Stimulated activated CD4-positive, alpha-beta T cell treated with anti-CD3 and anti-CD28 coated beads, TNF-alpha, amount 100 ng/mL, for 4 hours (primary cell): ENCODE measurements around the gene GRIN1.
A peak's percentile ranks its signal among the peaks of the same experiment; 100 is the strongest.

Source experiments
- DNase-seq, 3 experiments: peaks; one replicate each; pipeline ENCODE4 v3.0.0-alpha.2; 2020; ENCODE audit warnings: low read depth in 3 of 3

The GRIN1 gene

DNA sequence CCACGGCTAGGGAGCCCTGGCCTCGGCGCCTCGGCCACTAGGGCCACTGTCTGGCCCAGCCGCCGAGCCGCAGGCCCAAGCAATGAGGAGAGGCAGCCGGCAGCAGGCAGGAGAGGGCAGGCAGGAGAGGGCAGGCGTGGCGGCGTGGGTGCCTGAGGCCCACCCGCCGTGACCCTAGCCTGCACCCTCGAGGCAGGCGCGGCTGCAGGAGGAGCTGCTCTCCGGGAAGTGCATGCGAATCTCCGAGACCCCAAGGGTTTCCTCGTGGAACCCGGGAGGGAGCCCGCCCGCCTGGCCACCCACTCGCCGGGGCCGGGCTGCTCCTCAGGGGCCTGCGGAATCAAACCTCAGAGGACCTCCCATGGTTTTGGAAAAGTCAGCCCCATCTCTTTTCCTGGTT lies 9.3 kb downstream of the GRIN1 start:
- DNase-seq = no peak

- no peak for DNase-seq
These were observed 9.7 kb downstream of the GRIN1 start for GRCh38 chr9:137148661-137149060.

DNA sequence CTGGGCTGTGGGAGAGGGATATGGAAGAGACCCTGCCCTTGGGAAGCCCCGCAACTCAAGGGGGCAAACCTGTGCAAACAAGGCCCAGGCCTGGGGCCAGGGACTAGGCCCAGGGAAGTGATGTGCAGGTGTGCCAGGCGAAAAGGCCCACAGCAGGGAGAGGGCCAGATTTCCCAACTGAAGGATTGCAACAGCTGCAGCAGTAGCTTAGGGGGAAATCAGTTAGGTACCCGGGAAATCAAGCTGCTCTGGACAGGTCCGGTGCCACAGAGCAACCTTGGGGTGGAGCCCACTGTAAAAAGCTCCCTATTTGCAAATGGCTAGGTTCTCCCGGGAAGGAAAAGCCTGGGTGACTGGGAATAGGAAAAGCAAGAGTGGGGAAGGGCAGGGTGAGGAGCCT lies 10.4 kb downstream of the GRIN1 start:
- no peak for DNase-seq

- DNase-seq = no peak
These were observed 11.1 kb downstream of the GRIN1 start for GRCh38 chr9:137149942-137150616.

DNA sequence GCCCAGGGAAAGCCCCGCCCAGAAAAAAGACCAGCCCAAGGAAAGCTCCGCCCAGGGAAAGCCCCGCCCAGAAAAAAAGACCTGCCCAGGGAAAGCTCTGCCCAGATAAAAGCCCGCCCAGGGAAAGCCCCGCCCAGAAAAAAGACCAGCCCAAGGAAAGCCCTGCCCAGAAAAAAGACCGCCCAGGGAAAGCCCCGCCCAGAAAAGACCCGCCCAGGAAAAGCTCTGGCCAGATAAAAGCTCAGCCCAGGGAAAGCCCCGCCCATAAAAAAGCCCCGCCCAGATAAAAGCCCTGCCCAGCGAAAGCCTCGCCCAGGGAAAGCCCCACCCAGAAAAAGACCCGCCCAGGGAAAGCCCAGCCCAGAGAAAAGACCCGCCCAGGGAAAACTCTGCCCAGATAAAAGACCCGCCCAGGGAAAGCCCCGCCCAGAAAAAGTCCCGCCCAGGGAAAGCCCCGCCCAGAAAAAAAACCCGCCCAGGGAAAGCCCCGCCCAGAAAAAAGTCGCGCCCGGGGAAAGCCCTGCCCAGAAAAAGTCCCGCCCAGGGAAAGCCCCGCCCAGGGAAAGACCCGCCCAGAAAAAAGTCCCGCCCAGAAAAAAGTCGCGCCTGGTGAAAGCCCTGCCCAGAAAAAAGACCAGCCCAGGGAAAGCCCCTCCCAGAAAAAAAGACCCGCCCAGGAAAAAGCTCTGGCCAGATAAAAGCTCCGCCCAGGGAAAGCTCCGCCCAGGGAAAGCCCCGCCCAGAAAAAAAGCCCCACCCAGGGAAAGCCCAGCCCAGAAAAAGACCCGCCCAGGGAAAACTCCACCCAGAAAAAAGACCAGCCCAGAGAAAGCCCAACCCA lies 11.9 kb downstream of the GRIN1 start:
- DNase-seq = no peak

DNA sequence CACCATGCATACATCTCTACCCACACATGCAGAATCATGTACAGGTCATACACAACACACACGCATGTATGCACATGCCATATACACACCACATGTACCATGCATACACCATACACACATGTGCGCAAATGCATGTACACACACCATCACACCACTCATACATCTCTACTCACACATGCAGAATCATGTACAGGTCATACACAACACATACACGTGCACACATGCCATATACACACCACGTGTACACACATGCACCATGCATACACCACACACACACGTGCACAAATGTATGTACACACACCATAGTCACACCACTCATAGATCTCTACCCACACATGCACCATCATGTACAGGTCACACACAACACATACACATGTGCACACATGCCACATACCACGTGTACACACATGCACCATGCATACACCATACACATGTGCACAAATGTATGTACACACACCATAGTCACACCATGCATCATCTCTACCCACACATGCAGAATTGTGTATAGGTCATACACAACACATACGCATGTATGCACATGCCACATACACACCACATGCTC lies 14.0 kb downstream of the GRIN1 start:
- no peak for DNase-seq

DNA sequence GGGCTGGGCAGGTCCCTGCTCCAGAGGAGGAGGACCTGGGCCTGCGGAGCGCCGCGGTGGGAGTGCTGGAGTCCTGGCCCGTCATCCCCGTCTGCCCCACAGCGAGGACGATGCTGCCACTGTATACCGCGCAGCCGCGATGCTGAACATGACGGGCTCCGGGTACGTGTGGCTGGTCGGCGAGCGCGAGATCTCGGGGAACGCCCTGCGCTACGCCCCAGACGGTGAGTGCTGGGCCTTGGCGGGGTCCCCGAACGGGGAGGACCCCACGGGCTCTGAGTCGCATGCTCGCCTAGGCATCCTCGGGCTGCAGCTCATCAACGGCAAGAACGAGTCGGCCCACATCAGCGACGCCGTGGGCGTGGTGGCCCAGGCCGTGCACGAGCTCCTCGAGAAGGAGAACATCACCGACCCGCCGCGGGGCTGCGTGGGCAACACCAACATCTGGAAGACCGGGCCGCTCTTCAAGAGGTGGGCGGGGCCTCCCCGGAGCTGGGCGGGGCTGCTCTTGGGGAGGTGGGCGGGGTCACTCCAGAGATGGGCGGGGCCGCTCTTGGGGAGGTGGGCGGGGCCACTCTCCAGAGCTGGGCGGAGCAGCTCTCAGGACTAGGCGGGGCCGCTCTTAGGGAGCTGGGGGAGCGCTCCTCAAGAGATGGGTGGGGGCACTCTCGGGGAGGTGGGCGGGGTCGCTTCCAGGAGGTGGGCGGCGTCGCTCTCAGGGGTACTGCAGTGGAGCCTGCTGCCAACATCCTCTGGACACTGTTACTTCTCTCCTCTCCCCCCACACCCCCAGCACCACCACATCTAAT lies 17.8 kb downstream of the GRIN1 start:
- peak; percentile 37 to 65 (median 59) for DNase-seq

GRCh38 chr9:137157618-137158415 lies 18.9 kb downstream of the GRIN1 start:
- no peak for DNase-seq

GRCh38 chr9:137158625-137159024 lies 19.7 kb downstream of the GRIN1 start:
- DNase-seq = no peak

GRCh38 chr9:137159105-137160053 lies 20.4 kb downstream of the GRIN1 start:
- DNase-seq = no peak

- DNase-seq = no peak
These were observed 21.1 kb downstream of the GRIN1 start for GRCh38 chr9:137160054-137160425.

- DNase-seq = no peak
These were observed 22.0 kb downstream of the GRIN1 start for GRCh38 chr9:137160716-137161557.

DNA sequence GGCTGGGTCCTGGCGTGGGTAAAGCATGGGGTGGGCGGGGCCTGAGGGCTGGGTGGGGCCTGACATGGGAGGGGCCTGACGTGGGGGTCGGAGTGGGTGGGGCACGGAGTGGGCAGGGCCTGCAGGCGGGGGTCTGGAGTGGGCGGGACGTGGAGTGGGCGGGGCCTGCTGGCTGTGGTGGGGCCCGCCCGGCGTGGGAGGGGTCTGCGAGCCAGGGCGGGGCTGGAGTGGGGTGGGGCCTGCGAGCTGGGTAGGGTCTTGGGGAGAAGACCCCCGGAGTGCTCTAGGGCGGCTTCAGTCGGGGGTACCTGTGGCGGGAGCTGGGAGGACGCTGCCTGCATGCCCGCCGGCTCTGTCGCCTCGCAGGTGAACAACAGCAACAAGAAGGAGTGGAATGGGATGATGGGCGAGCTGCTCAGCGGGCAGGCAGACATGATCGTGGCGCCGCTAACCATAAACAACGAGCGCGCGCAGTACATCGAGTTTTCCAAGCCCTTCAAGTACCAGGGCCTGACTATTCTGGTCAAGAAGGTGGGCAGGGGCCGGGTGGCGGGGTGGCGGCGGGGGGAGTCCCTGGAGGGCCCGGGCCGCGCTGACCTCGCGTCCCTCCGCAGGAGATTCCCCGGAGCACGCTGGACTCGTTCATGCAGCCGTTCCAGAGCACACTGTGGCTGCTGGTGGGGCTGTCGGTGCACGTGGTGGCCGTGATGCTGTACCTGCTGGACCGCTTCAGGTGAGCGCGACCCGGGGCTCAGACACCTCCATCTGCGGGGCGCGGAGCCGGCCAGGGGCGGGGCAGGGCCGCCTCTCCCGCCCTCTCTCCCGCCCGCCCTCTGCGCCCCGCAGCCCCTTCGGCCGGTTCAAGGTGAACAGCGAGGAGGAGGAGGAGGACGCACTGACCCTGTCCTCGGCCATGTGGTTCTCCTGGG lies 22.9 kb downstream of the GRIN1 start:
- DNase-seq = no peak

DNA sequence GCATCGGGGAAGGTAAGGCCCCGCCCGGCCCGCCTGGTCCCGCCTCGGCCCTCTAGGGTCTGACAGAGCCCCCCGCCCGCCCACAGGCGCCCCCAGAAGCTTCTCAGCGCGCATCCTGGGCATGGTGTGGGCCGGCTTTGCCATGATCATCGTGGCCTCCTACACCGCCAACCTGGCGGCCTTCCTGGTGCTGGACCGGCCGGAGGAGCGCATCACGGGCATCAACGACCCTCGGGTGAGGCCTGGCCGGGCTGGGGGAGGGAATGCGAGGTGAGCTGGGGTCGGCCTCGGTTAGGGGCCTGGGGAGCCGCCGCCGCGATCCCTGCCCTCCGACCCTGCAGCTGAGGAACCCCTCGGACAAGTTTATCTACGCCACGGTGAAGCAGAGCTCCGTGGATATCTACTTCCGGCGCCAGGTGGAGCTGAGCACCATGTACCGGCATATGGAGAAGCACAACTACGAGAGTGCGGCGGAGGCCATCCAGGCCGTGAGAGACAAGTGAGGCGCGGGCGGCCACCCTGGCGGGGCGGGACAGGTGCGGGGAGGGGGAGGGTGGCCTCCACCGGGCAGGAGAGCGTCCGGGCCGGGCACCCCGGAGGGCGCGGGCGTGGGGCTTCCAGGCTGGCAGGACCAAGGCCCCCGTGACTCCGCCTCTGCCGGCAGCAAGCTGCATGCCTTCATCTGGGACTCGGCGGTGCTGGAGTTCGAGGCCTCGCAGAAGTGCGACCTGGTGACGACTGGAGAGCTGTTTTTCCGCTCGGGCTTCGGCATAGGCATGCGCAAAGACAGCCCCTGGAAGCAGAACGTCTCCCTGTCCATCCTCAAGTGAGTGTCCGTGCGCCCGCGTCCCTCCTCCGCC lies 23.8 kb downstream of the GRIN1 start:
- DNase-seq = no peak

DNA sequence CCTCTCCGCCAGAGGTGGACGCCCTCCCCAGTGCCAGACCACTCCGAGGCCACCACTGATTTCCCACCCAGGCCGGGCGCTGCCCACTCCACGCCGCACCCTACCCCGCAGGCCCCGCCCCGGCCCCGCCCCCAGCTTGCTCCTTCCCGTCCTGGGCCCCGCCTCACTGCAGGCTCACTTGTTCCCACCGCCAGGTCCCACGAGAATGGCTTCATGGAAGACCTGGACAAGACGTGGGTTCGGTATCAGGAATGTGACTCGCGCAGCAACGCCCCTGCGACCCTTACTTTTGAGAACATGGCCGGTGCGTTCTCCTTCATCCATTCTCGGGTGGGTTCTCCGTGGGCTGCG lies 24.4 kb downstream of the GRIN1 start:
- DNase-seq = no peak

DNA sequence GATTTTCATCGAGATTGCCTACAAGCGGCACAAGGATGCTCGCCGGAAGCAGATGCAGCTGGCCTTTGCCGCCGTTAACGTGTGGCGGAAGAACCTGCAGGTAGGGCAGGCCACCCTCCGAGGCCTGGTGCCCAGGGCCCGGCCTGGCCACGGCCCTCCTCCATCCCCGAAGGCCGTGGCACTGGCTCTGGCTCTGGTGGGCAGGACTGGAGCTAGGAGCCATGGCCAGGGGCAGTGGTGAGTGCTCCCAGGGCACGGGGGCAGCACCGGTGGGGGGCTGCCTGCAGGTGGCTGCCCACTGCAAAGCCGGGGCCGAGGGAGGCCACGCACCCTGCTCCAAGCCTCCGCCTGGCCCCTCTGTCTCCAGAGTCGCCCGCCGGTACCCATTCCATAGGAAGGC lies 24.9 kb downstream of the GRIN1 start:
- no peak for DNase-seq
